ENCODE results near the gene PLXNB2. TPM values are rescaled to one million over a fixed set of nuclear protein-coding genes. Genes with fewer than 3 reads are reported as not detected.
A peak's percentile ranks its signal among the peaks of the same experiment; 100 is the strongest.
"Not testable (repeated sequence)": the region's sequence is repeated elsewhere in the genome, so short reads cannot be mapped to it uniquely, and the experiment has no call there.

The PLXNB2 gene
- polyA plus RNA-seq, 3 donors from 2014 or later, result 1.1 to 1.6 TPM; not detected in 1

GRCh38 chr22:50338042-50338573, 30.7 kb upstream of the PLXNB2 start:
- no peak for DNase-seq
- Mint-ChIP-seq H3K4me3 (no peak overlapping the region), H3K27me3 (ENCODE audit: low read depth in 3 of 3) (peaks cover 0 to 7% (median 6%) of the 10 kb centered on the region in 3 donors), H3K27ac (no peak overlapping the region), H3K9me3 (no peaks in the 10 kb centered on the region), H3K4me1 (peaks cover 11 to 15% of the 10 kb centered on the region in 2 donors), H3K36me3 (no peaks in the 10 kb centered on the region)

GRCh38 chr22:50337262-50338041, 30.0 kb upstream of the PLXNB2 start:
- Mint-ChIP-seq H3K27ac (no peak overlapping the region), H3K4me3 (no peak overlapping the region), H3K36me3 (no peaks in the 10 kb centered on the region), H3K9me3 (no peaks in the 10 kb centered on the region), H3K4me1 (peaks cover 9 to 13% of the 10 kb centered on the region in 2 donors), H3K27me3 (ENCODE audit: low read depth in 3 of 3) (peaks cover 0 to 6% (median 4%) of the 10 kb centered on the region in 3 donors)
- no peak for DNase-seq

GRCh38 chr22:50334433-50334832, 27.0 kb upstream of the PLXNB2 start:
- DNase-seq; H3K36me3 Mint-ChIP-seq; H3K9me3 Mint-ChIP-seq; H3K27me3 Mint-ChIP-seq (ENCODE audit: low read depth in 3 of 3); H3K4me3 Mint-ChIP-seq; H3K27ac Mint-ChIP-seq; H3K4me1 Mint-ChIP-seq: not testable (repeated sequence)

- Mint-ChIP-seq H3K27me3 (ENCODE audit: low read depth in 3 of 3) (peaks cover 3 to 10% (median 3%) of the 10 kb centered on the region in 3 donors), H3K4me3 (peak overlapping the region in 2 of 5 donors; percentile 27 to 41), H3K27ac (peak overlapping the region in 1 of 6 donors; percentile 32), H3K4me1 (peaks cover 8 to 10% of the 10 kb centered on the region in 2 donors), H3K36me3 (no peaks in the 10 kb centered on the region), H3K9me3 (no peaks in the 10 kb centered on the region)
- no peak for DNase-seq
These were observed 21.8 kb upstream of the PLXNB2 start for GRCh38 chr22:50329236-50329635.

GRCh38 chr22:50327711-50328019, 20.2 kb upstream of the PLXNB2 start:
- no peaks in the 10 kb centered on the region for H3K9me3 Mint-ChIP-seq
- peaks cover 3 to 10% (median 3%) of the 10 kb centered on the region in 3 donors for H3K27me3 Mint-ChIP-seq (ENCODE audit: low read depth in 3 of 3)
- no peak for DNase-seq
- H3K4me3 Mint-ChIP-seq, result peak overlapping the region; percentile 83 to 88 (median 87)
- no peaks in the 10 kb centered on the region for H3K36me3 Mint-ChIP-seq
- peak overlapping the region; percentile 74 to 93 (median 88) for H3K27ac Mint-ChIP-seq
- H3K4me1 Mint-ChIP-seq, result peaks cover 8 to 10% of the 10 kb centered on the region in 2 donors

GRCh38 chr22:50326956-50327710, 19.7 kb upstream of the PLXNB2 start, which contains the start of gene DENND6B:
DENND6B (minus strand) TSS chr22:50327012; CDS start chr22:50326988, 24 bp downstream.
- Mint-ChIP-seq H3K4me1 (peaks cover 8 to 10% of the 10 kb centered on the region in 2 donors), H3K36me3 (no peaks in the 10 kb centered on the region), H3K27me3 (ENCODE audit: low read depth in 3 of 3) (peaks cover 3 to 10% (median 3%) of the 10 kb centered on the region in 3 donors), H3K4me3 (peak within 1 kb of the TSS; percentile 83 to 88 (median 87)), H3K27ac (peak within 1 kb of the TSS; percentile 74 to 93 (median 88)), H3K9me3 (no peaks in the 10 kb centered on the region)
- DNase-seq, result peak; percentile 79 to 81 (median 79)

- Mint-ChIP-seq H3K27ac (peak overlapping the region in 5 of 6 donors; percentile 19 to 77 (median 40)), H3K9me3 (no peaks in the 10 kb centered on the region), H3K36me3 (no peaks in the 10 kb centered on the region), H3K4me1 (peaks cover 8 to 10% of the 10 kb centered on the region in 2 donors), H3K4me3 (peak overlapping the region; percentile 75 to 85 (median 80)), H3K27me3 (ENCODE audit: low read depth in 3 of 3) (peaks cover 3 to 10% (median 3%) of the 10 kb centered on the region in 3 donors)
- no peak for DNase-seq
These were observed 18.9 kb upstream of the PLXNB2 start for GRCh38 chr22:50326225-50326955.

- peaks cover 8 to 10% of the 10 kb centered on the region in 2 donors for H3K4me1 Mint-ChIP-seq
- peaks cover 3 to 10% (median 3%) of the 10 kb centered on the region in 3 donors for H3K27me3 Mint-ChIP-seq (ENCODE audit: low read depth in 3 of 3)
- no peak for DNase-seq
- peak overlapping the region; percentile 75 to 85 (median 80) for H3K4me3 Mint-ChIP-seq
- no peaks in the 10 kb centered on the region for H3K36me3 Mint-ChIP-seq
- no peaks in the 10 kb centered on the region for H3K9me3 Mint-ChIP-seq
- H3K27ac Mint-ChIP-seq, result peak overlapping the region in 4 of 6 donors; percentile 31 to 86 (median 73)
These were observed 18.2 kb upstream of the PLXNB2 start for GRCh38 chr22:50325444-50326224.

- Mint-ChIP-seq H3K4me1 (peaks cover 8 to 10% of the 10 kb centered on the region in 2 donors), H3K9me3 (no peaks in the 10 kb centered on the region), H3K27me3 (ENCODE audit: low read depth in 3 of 3) (peaks cover 0 to 10% (median 4%) of the 10 kb centered on the region in 3 donors), H3K36me3 (no peaks in the 10 kb centered on the region), H3K4me3 (no peak overlapping the region), H3K27ac (no peak overlapping the region)
- DNase-seq, result no peak
These were observed 16.5 kb upstream of the PLXNB2 start for GRCh38 chr22:50323900-50324299.

GRCh38 chr22:50322382-50323104, 15.1 kb upstream of the PLXNB2 start:
- not testable (repeated sequence) for H3K4me3 Mint-ChIP-seq; DNase-seq; H3K4me1 Mint-ChIP-seq; H3K36me3 Mint-ChIP-seq; H3K9me3 Mint-ChIP-seq; H3K27ac Mint-ChIP-seq; H3K27me3 Mint-ChIP-seq (ENCODE audit: low read depth in 3 of 3)

GRCh38 chr22:50320671-50321325, 13.4 kb upstream of the PLXNB2 start:
- no peak overlapping the region for H3K4me3 Mint-ChIP-seq
- H3K27ac Mint-ChIP-seq, result no peak overlapping the region
- no peaks in the 10 kb centered on the region for H3K36me3 Mint-ChIP-seq
- peaks cover under 1 to 3% of the 10 kb centered on the region in 2 donors for H3K4me1 Mint-ChIP-seq
- H3K27me3 Mint-ChIP-seq (ENCODE audit: low read depth in 3 of 3), result peaks cover 0 to 4% (median 1%) of the 10 kb centered on the region in 3 donors
- no peak for DNase-seq
- no peaks in the 10 kb centered on the region for H3K9me3 Mint-ChIP-seq

GRCh38 chr22:50320116-50320515, 12.7 kb upstream of the PLXNB2 start:
- Mint-ChIP-seq H3K36me3 (no peaks in the 10 kb centered on the region), H3K4me3 (no peak overlapping the region), H3K4me1 (peaks cover 4 to 5% of the 10 kb centered on the region in 2 donors), H3K27me3 (ENCODE audit: low read depth in 3 of 3) (peaks cover 0 to 4% (median 1%) of the 10 kb centered on the region in 3 donors), H3K27ac (no peak overlapping the region), H3K9me3 (no peaks in the 10 kb centered on the region)
- no peak for DNase-seq

Data from immature natural killer cell (primary cell).